GM04503 (cell line): ENCODE measurements around the gene IFI6.
"Not testable (repeated sequence)": the region's sequence is repeated elsewhere in the genome, so short reads cannot be mapped to it uniquely, and the experiment has no call there.

Experiments used
- DNase-seq: peaks from one replicate; pipeline ENCODE4 v3.0.0-alpha.2; 2012; ENCODE audit warnings: low read depth

Gene IFI6

DNA sequence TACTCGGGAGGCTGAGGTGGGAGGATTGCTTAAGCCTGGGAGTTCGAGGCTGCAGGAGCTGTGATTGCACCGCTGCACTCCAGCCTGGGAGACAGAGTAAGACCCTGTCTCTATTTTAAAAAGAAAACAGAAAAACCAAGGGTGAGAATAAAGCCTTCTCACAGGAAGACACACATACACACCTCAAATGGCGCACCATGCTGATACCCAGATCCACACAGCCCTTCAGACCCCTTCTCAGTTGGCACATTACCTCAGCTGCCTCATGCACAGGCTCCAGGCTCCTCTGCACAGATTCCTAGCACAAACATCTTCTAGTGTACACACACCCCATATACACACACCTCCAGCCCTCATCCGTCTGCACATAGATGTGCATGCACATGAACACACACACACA lies 44.9 kb downstream of the IFI6 start:
- DNase-seq = no peak

DNA sequence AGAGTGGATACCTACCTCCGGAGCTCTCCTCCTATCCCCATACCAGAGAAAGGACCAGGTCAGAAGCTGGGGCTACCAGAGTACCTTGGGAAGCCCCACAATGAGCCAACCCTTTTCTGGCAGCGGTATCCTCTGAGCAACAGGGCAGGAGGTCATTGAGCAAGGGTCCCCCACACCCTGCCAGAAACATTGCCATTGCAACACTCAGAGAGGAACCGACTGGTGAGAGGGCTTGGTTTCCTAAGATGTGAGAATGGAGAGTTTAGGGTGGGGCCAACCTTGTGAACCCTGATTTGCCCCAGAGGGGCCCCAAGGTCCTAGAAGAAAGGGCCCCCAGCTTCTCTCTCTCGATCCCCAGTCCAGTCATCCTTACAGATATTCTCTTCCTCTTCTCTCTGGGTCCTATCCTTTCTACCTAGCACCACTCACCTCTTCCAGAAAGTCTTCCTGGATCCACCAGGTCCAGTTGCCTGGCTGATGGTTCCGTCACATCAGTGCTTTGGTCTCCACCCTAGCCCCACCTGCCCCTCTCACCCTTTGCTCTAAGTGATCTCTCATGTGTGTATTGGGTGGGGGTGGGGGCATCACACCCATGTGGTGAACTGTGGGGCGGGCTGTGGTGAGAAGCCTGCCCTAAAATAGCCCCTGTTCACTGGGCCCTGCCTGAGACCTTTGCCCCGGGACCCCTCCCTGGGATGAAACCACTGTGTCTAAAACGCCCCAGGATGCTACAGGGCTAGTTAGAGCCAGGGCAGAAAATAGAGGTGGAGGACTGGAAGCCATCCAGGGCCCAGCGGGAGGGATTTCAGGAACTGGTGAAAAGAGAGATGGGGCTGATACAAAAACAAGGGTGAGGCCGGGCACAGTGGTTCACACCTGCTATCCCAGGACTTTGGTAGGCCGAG lies 45.7 kb downstream of the IFI6 start:
- no peak for DNase-seq

DNA sequence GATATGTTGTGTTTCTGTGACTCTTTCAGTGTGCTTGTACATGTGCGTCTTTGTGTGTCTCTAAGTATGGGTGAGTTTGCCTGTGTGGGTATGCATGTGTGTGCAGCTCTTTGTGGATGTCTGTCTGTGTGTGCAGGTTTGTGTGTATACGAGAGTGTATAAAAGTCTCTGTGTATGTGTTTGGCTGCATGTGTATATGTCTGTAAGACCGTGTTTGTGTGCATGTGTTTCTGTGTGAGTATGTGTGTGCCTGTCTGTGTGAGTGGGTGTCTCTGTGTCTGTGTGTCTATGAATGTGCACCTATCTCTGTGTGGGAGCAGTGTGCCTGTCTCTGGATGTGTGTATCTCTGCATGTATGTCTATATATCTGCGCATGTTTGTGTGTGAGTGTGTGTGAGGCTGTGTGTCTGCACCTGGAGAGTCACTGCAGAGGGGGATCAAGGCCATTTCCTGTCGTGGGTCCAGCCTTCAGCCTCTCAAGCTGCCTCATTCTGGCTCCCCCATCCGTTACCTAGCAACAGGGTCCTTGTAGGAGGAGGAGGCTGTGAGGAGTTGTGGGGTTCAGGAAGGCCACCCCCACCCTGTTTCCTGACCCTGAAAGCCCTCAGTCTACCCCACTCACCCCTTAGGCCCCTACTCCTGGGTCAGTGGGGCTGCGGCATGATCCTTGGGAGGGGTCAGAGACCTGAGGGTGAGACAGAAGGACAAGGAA lies 47.4 kb downstream of the IFI6 start:
- no peak for DNase-seq

DNA sequence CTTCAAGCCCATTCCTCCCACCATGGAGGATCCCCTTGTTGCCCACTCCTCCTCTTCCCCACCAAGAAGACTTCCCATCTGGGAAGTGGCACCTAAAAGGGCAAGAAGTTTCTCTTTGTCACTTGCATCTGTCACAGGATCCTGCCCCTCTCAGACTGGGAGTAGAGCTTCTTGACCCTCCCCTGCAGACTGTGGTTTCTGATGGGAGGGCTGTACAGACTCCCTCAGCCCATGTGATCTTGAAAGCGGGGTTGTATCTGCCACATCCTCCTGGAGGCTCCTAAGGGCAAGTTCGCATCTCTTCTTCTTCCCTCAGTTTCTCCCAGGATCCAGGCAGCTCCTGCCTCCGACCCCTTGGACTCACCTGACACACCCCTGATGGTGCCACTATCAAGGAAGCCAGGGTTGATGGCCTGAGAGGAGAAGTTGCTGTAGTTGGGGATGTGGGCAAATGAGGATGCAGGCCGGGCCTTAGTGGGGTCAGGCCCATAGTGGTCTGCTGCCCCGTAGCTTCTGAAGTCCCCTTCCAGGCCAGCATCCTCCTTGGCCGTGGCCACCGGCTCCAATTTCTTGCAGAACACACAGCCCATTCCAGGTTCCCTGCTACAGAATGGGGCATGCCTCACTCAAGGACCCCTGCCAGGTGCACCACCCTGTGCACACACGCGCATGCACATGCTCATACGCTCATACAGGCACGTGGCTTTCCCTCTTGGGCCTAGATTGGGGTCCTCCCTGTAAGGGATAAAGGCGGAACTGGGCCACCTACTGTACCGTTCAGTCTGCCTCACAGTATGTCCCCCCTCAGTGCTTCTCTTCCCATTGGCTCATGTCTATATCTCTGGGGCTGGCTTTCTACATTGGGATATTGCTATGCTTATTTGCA lies 48.4 kb downstream of the IFI6 start:
- DNase-seq = no peak

DNA sequence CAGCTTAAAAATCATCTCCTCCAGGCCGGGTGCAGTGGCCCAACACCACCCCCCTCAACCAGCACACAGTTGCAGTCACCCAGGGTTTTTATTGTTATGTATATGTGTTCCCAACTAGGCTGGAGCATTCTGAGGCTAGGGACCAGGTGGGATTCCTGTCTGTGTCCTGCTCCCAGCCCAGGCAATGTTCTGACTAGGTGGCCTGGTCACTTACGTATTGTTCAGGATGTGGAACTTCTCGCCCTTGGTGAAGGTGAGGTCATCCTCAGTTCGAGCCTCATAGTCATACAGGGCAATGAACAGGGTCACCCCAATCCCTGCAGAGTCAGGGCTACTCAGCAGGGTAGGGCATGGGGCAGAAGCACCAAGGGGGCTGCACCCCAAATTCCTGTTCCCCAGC lies 49.2 kb downstream of the IFI6 start:
- no peak for DNase-seq

DNA sequence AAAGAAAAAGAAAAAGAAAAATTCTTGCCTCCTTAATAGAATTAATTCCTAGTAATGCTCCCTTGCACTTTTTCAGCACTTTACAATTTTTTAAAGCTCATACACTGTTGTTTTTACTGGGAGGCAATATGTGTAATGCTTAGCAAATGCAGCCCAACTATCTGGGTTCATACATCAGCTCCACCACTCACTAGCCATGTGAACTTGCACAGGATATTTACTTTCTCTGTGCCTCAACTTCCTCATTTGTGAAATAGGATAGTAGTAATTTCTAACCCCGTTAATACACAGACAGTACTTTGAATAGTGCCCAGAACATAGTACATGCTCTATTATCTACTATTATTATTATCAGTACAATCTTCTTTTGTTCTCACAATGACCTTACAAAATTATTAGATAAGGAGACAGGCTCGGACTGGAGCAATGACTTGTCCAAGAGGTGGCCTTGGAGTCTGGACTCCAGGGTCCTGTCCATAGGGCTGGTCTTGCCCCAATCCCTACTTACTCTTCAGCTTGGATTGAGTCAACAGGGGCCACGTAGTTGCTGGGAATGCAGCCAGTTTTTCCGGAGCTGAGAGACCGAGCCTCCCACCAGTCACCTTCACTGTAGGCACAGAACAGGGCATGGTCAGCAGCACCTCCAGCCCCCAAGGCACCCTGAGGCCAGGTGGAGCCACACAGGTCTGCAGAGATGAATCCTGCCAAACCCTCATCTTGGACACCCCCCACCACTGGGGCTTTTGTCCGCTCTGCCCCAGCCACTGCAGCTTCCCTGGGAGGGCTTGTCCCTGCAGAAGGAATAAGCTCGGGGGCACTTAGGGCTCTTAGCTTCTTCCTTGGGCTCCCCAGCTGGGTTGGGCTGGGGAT lies 50.7 kb downstream of the IFI6 start:
- DNase-seq = no peak

DNA sequence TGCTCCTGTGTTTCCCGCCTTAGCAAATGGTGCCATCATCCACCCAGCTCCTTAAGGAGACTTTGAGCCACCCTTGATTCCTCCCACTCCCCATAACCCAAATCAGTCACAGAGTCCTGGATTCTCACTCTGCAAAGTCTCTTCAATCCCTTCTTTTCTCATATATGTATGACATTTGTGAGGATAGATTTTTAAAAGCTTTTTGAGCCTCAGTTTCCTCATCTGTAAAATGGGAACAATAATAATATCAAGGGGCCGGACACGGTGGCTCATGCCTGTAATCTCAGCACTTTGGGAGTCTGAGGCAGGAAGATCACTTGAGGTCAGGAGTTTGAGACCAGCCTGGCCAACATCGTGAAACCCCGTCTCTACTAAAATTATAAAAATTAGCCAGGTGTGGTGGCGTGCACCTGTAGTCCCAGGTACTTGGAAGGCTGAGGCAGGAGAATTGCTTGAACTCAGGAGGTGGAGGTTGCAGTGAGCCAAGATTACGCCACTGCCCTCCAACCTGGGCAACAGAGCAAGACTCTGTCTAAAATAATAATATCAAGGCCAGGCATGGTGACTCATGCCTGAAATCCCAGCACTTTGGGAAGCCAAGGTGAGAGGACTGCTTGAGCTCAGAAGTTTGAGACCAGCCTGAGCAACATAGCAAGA lies 52.1 kb downstream of the IFI6 start:
- not testable (repeated sequence) for DNase-seq

DNA sequence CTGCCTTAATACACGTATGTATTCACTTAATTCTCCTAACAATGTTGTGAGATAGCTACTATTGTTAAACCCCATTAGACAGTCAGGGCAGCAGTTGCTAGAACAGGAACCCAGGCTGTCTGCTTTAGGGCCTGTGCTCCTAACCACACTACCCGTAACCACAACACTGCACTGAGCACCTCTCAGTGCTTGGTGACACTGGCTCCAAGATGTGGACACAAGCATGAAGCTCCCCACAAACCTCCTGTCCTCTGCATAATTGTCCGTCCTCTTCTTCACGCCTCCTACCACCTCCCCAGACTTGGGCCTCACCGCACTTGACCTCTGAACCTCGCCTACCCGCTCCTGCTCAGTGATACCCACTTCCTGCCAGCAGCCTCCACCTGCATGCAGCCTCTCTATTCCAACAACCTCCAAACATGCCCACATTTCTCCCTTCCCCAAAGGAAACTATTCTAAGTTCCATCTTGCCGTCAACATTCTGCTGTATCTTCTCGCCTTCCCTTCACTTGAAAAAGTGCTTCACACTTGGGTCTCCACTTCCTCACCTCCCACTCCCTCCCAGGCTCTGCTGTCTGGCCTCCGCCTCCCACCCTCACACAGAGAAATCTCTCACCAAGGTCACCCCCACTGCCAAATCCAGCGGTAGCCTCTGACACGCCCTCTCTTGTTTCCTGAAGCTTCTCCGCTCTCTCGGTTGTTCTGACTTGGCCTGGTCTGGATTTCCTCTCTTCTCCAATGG lies 53.5 kb downstream of the IFI6 start:
- DNase-seq = no peak

DNA sequence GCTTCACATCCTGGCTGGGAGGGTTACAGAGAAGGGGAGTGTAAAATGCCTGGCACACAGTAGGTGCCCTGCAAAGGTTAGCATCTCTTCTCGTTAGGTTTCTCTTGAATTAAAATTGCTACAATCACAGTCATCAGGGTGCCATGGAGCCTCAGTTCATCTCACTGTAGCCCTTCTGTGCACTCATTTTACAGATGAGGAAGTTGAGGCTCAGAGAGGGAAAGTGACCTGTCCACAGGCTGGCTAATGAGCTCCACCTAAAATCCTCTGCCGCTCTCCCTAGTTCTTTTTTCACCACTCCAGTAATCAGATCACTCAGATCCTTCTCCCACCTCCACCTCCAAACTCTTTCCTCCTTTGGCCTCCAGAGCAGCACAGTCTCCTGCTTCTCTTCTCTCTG lies 54.6 kb downstream of the IFI6 start:
- no peak for DNase-seq

DNA sequence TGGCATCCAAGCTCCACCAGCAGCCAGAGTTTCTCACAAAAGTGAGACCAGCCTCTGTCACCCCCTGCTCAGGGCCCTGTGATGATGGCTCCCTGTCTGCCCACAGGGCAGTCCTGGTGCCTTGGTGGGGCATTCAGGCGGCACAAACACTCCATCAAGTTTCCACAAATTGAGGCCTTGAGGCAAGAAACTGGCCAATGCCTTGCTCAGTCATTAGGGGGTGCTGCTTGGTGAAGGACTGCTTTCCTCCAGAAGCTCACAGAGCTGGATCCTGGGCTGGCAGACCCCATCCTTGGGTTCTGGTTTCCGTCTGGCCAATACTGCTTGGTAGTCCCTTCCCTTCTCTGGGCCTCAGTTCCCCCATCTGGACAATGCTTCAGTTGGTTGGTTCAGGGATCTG lies 55.6 kb downstream of the IFI6 start:
- DNase-seq = no peak
